HT1080 (cell line): Measurements from ENCODE around the gene KSR1. TPM values are rescaled to one million over a fixed set of nuclear protein-coding genes. Genes with fewer than 3 reads are reported as not detected.
A peak's percentile ranks its signal among the peaks of the same experiment; 100 is the strongest.
"Not testable (repeated sequence)": the region's sequence is repeated elsewhere in the genome, so short reads cannot be mapped to it uniquely, and the experiment has no call there.

ENCODE experiments used
- DNase-seq: peaks from one replicate; pipeline ENCODE4 v3.0.0-alpha.2; 2015; ENCODE audit warnings: low read depth
- total RNA-seq: library from RNA; depleted of rRNA; stranded (reverse); fragments of >200 nt; shearing (Covaris generic); gene quantifications from 2 replicates; pipeline ENCODE4 v1.2.3, GENCODE V29; 2014

The KSR1 gene
- total RNA-seq, 1 experiment from 2014 or later = 3.4 TPM

DNA sequence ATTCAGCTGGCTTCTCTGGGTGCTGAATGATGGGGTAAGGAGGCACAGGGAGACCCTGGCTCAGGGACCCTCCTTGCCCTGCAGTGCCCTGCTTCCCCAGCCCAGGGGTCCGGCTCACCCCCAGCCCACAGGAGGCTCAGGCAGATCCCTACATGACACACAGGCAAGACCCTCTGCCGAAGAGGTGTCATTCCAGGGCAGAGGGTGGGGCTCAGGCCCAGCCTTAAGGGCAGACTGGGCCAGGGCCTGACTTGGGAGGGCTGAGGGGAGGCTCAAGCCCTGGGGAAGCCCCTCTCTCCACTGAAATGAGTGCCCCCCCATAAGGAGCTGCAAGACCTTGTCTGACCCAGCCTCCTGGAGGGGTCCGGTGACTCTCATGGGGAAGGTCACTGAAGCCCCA, 30.3 kb upstream of the KSR1 start:
- DNase-seq = no peak

DNA sequence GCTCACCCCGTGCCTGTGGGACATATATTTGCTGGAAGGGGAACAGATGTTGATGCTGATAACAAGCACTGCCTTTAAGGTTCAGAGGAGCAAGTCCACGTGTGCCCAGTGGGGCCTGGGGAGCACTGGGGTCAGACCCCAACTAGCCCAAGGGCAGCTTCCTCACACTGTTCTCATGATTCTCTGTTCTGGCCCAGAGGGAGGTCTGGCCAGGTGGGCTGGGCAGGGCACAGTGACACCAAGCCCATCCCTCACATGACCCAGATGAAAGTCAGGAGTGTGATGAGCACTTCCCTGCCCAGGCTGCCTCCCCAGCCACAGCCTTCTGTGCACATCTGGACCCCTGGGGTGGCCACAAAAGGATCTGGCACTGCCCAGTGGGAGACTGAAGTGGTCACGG, 29.8 kb upstream of the KSR1 start:
- not testable (repeated sequence) for DNase-seq

DNA sequence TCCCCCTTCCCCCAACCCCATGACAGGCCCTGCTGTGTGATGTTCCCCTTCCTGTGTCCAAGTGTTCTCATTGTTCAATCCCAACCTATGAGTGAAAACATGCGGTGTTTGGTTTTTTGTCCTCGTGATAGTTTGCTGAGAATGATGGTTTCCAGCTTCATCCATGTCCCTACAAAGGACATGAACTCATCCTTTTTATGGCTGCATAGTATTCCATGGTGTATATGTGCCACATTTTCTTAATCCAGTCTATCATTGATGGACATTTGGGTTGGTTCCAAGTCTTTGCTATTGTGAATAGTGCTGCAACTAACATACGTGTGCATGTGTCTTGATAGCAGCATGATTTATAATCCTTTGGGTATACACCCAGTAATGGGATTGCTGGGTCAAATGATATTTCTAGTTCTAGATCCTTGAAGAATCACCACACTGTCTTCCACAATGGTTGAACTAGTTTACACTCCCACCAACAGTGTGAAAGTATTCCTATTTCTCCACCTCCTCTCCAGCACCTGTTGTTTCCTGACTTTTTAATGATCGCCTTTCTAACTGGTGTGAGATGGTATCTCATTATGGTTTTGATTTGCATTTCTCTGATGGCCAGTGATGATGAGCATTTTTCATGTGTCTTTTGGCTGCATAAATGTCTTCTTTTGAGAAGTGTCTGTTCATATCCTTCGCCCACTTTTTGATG, 28.9 kb upstream of the KSR1 start:
- not testable (repeated sequence) for DNase-seq

DNA sequence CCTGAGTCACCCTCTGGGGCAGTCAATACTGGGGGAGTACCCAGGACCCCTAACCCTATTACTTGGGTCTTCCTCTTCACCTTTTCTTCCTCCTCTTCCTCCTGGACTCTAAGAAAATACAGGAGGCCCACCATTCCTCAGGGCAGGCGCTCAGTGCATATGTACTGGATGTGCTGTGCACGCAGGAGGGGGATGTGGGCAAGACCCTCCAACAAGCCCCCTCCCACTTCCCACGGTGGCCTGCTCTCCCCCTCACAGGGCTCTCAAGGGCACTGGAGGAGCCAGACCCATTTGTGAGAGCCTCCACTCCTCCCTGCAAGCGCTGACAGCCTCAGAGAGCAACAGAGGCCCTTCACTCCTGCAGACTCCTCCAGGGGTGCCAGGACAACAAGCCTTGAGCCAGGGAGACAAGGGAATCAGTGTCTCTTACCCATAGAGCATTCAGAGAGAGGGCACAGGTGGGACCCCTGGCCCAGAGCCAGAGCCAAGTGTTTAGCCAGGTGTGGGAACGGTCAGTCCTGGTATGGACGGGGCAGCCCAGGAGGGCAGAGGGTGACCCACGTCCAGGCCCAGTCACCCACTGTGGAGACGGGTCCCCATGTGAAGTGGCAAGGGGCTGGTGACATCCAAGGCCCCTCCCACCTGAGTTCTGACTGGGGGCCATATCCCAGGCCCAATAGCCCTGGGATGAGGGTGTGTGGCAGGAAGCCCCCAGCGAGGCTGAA, 27.3 kb upstream of the KSR1 start:
- DNase-seq = no peak

DNA sequence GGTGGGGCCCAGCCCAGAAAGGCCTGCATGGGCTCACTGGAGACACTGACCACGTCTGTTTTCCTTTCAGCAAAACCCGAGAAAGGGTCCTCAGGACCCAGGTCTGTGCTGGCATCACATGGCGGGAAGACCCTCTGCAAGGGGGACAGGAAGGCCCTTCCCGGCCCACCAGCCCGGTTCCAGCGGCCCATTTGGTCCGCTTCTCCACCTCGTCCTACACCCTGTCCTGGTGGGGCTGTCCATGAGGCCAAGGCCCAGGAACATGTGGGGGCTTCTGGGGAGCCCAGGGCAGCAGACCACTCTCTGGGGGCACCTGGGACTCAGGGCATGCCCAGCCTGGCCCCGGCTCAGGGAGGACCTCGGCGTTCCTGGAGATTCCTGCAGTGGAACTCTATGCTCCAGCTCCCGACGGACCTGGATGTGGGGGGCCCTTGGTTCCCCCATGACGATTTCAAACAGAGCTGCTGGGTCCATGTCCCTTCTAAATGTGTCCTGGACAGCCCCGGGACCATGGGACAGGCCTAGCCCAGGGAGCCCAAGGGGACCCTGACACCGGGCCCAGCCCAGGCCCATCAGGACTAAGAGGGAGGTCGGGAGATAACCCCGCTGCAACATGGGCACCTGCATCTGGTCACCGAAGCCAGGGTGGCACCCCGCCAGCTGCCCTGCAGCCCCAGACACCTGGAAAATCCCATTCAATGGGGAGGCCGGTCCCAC, 26.4 kb upstream of the KSR1 start:
- DNase-seq = no peak

DNA sequence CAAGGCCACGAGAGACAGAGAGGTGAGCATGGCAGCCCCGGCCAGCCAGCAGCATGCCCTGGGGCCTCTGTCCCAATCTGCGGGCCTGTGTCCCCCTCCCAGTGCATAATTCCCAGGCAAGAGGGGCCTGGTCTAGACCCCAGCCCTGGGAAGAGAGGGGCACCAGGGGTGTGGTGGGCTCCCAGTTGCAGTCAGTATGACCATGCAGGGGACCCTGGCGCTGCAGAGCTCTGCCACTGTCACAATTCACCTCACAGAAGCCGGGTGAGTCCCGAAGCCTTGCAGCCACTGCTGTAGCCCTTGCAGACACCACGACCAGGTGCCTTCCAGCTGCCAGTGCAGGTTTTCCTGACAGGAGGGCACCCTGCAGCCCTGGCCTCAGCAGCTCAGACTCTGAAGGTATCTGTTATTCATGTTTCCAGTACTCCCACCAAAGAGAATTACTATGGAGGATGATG, 25.8 kb upstream of the KSR1 start:
- DNase-seq = no peak

DNA sequence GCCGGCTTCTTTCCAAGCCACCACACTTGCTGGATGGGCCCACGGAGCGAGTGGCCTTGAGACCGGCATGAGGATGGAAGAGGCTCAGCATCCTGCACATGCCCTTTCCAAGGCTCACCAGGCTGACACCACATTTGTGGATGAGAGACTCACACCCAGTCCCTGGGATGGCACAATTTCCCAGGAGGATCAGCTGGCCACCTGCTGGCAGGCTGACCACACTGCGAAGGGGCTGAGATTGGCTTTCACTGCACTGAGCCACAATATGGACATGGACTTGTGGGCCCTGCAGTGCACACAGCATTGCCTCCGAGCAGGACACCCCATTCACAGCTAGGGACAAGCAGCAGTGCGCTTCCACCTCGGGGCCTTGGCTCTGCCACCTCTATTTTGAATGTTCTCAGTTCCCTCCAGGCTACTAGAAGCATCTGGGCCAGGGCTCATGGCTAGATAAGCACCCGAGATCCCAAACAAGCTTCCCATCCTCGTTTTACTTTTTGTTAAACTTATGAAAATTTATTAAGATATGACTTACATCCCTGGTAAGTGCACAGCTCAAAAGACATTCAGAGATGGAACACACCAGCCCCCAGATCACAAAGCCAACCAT, 25.3 kb upstream of the KSR1 start:
- peak; percentile 57 for DNase-seq

DNA sequence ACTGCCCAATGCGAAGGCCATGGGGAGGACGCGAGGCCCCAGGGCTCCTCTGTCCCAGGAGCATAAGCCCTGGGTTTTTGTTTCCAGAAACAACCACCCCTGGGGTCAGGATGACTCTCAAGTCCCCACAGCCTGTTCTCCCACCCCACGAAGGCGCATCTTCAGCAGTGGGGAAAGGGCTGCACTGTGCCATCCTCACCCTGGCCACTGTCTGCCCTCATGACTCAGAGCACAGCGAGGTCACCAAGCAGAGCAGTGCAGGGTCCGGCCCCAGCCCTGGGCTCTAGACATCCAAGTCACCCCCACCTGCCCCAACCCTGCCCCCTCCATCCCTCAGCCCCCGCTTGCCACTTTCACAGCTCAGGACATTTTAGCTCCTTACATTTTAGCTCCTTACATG, 22.7 kb upstream of the KSR1 start:
- no peak for DNase-seq

DNA sequence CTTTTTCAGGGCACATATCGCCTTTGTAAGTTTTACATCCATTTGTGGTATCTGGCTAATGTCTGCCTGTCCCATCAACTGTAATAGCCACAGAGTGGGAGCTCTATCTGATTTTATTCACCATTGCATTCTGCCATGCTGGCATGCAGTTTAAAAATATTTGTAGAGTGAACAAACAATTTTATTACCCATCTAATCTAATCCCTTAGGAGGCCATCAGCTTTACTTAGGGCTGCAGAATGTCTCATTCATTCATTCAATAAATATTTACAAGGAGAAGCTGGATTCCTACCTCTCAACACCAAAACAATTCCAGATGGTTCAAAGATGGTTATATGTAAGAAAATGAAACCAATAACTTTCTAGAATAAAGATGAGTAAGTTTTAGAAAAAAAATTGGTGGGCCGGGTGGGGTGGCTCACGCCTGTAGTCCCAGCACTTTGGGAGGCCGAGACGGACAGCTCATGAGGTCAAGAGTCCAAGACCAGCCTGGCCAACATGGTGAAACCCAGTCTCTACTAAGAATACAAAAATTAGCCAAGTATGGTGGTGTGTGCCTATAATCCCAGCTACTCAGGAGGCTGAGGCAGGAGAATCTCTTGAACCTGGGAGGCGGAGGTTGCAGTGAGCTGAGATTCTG, 20.7 kb upstream of the KSR1 start:
- DNase-seq = not testable (repeated sequence)

DNA sequence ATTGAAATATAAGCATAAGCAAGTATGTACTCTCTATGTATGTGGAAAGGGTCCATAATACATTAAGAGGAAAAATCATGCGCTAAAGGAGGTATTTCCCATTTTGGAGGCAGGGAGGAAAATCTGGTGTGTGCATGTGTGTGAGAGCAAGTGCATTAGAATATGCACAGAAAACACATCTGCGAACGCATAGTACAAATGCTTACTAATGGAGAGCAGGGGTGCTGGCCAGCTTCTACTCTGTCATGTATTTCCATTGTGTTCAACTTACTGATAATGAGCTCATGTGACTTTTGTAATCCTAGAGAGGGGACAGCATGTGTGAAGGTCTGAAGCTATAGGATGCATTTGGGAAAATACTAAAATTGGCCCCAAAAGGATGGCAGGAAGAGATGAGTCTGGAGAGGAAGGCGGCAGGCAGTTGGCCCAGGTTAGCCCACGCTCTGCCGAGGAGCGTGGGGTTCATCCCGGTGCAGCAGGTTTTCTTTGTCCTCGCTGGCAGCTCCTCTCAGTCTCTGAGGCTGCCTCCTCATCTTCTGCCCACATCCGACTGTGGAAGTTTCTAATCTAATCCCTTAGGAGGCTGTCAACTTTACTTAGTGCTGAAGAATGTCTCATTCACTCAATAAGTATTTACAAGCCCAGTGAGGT, 17.8 kb upstream of the KSR1 start:
- no peak for DNase-seq

DNA sequence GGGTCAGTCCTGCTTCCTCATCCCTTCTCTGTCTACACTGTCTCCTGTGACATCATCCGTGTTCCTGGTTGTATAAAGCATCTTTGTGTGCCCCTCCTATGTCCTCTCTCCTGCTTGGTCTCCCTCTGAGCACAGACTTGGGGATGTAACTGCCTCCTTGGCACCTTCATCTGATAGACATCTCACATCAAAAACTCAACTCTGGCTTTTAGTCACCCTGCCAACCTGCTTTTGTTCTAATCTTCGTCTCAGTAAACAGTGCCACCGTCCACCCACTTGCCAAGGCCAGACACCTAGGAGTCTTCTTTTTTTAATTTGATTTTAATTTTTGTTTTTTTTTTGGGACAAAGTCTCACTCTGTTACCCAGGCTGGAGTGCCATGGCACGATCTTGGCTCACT, 16.9 kb upstream of the KSR1 start:
- DNase-seq = no peak

DNA sequence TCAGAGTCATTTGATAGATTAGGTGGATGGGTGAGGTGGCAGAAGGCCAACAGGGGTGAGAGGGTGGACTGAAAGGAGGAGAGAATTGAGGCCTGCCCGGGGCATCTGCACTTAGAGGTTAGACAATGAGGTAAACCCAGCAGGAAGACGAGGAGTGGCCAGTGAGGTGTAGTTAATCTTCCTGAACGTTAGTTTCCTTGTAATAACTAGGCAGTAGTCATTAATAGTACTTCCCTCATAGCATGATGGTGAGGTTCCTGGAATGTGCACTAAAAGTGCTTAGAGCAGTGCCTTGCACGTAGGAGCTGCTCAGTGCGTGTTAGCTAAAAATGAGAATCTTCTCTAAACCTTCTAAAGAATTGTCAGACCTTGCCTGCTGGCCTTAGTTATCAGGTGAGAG, 13.5 kb upstream of the KSR1 start:
- no peak for DNase-seq

DNA sequence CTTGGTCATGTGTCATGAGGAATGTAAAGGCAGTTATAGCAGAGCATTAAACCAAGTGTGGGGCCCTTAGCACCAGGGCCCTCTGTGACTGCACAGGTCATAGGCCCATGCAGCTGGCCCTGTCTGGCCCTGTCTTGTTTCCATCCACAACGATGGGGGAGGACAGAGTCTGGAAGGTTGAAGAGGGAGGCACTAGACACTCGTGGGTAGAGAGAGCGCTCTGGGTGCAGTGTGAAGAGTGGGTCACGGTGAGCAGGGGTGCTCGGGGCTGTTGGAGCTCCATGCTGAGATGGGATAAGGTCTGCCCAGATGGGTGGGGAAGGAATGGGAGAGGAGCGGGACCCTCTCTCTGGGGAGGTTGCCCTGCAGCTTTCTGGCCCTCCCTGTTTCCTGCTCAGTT, 12.8 kb upstream of the KSR1 start:
- DNase-seq = no peak

DNA sequence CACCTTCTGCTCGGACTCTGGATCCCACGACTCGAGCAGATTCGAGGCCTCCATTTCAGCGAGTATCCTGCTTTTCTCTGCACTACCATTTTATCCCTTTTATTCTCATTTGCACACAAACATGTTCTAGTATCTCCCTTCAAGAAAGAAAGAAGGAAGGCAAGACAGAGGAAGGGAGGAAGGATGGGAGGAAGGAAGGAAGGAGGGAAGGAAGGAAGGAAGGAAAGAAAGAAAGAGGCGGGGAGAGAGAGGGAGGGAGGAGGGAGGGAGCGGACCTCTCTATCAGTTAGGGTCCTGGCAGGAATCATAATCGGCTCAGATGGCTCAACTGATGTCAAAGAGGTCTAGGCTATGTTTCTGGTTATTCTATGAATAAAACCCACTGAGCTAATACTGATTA, 10.3 kb upstream of the KSR1 start:
- DNase-seq = no peak

DNA sequence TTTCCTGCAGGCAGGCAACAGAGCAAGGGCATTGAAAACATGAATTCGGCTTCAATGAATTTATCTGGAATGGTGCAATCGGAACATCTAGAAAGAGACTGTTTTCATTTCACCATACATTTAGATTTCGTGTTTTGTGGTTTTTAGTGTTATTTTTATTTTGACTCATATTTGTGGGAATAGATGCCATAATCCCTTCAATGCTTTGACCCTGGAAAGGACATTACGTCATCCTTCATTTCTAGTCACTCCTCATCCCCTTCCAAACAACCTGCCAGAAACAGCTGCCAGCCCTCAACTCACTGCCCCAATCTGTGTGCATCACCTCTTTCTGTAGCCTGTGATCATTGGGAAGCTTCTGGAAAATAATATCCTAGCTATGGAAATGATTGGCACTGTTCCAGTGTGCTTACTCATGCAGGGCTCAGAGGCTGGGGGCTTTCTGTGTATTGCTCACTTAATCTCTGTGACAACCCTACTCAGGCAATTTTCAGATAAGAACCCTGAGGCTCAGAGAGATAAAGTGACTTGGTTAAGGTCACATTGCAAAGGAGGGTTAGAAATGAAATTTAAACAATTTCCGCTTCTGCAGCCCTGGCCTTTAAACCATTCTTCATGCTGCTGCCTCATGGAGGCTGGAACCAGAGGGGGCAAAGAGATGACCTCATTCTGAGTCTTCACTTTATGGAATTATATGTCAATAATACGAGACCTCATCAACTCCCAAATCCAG, 9.5 kb upstream of the KSR1 start:
- peak; percentile 85 for DNase-seq

DNA sequence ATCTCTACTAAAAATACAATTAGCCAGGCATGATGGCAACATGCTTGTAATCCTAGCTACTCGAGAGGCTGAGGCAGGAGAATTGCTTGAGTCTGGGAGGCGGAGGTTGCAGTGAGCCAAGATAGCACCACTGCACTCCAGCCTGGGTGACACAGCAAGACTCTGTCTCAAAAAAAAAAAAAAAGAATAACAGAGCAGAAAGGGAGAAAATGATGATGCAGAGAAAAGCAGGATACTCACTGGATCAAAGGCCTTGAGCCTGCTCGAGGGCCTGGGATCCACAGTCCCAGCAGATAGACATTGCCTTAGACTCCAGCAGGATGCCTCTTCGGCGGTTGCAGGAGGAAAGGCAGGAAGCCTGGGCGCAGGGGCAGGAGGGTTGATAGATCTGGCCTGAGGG, 7.7 kb upstream of the KSR1 start:
- not testable (repeated sequence) for DNase-seq

DNA sequence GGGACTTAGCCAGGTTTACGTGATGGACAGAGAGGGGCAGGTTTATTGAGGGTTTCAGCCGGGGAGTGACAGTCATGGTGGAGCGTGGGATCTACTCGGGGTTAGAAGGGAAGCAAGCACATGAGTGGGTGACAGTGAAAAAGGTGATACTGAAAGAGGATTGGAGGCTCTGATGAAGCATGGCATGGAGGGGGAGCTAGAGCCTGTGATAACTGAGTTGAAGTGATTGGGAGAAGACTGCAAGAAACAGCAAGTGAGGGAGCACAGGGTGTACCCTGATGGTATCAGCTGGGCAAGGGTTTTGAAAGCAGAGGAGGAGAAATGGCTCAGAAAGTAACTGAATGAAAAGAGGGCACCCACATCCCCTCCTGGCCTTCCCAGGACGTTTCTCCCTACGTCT, 6.7 kb upstream of the KSR1 start:
- DNase-seq = no peak

DNA sequence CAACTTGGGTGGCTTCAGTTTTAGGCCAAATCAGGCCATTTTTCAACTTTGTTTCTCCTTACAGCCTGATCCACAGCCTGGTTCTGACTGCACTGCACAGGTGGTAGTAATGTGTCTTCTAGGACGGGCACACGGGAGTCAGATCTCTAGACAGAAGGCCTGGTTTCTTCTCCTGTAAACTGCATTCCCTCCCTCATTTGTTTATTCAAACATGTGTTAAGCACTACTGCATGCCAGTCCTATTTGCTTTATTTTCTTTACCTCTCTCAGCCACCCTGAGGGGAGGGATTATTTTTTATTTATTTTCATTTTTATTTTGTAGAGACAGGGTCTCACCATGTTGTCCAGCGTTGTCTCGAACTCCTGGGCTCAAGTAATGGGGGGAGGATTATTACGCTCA, 6.3 kb upstream of the KSR1 start:
- no peak for DNase-seq

DNA sequence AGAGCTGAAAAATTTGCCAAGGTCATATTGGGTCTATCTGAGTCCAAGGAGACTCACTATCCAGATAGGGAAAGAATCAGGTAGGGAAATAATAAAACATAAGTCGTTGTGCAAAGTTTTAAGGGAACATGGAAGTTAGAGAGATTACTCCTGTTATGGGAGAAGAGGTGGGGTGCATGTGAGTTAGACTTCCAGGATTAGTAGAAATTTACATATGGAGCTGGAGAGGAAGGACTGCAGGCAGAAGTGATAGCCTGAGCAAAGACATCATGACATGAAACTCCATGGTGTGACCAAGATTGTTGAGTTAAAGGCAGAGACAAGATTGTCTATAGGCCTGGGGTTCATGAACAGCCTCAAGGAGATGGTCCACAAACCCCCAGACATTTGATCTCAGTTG, 5.8 kb upstream of the KSR1 start:
- DNase-seq = no peak

DNA sequence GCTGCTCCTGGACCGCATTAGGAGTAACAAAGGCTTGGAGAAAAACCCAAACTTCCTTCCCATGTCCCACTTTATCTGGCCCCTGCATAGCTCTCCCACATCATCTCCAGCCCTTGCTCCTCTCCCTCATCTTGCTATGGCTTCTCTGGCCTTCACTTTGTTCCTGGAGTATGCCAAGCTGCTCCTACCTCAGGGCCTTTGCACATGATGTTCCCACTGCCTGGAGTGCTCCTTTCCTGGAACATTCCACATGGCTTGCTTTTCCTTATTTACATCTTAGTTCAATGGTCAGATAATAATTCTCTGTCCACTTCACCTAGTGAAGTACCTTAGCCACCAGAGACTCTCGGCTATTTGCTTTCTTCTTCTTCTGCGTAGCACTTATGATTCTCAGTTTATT, 4.3 kb upstream of the KSR1 start:
- DNase-seq = no peak
